Neural cell (in vitro differentiated cells): ENCODE data around the gene ZNF608.

Source experiments
- EP300 ChIP-seq: fragments of 450-650 bp; conservative IDR thresholded peaks from 2 replicates; pipeline ENCODE4 v1.6.1; 2014; ENCODE audit warnings: antibody characterized with exemption, mild to moderate bottlenecking, moderate library complexity; ENCODE audit not compliant: poor library complexity, severe bottlenecking
- RAD21 ChIP-seq: fragments of 450-650 bp; conservative IDR thresholded peaks from 2 replicates; pipeline ENCODE4 v1.6.1; 2014; ENCODE audit warnings: antibody characterized with exemption, mild to moderate bottlenecking, moderate library complexity
- TF ChIP-seq, protein P1 (sequence below): IDR thresholded peaks from 2 replicates; pipeline ENCODE4 v1.6.1; 2012; ENCODE audit warnings: borderline replicate concordance

DNA sequence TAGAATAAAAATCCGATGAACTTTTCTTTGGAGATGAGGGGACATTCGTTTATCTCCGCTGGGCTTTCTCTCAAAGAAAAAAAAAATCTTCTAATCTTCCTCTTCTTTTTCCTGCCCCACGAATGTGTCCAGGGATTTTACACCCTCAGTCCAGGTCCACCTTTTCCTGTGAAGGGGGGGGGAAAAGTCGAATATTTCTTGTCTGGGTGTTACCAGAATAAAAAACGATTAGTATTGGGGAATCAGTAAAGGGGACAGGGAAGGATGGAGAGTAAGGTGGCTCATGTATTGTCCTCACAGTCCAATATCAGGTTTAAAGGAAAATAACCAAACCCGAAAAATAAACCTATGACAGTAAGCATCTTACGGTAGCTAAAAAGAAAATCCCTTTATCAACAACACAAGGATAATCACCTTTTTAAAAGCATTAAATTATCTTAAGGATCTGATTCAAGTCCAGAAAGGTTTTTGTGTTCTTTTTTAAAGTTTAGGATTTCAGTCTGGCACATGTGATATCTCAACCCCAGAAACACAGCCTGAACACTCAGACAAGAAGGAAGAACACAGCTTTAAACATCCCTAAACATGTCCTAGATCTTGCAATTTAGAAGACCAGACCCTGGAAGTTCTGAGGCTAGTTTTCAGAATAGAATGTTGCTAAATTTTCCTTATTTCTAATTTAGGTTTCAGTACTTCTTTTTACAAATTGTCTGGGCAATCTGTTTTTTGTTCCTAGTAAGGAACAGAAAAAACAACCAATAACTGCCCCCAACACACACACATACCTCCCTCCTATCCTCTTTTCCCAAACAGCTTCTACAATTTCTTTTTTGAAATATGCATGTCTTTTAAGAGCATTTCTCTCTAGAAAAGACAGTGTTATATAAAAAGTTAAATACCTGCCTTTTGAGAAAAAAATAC lies 1.2 kb downstream of the ZNF608 start:
- TF ChIP-seq, protein P1, sequence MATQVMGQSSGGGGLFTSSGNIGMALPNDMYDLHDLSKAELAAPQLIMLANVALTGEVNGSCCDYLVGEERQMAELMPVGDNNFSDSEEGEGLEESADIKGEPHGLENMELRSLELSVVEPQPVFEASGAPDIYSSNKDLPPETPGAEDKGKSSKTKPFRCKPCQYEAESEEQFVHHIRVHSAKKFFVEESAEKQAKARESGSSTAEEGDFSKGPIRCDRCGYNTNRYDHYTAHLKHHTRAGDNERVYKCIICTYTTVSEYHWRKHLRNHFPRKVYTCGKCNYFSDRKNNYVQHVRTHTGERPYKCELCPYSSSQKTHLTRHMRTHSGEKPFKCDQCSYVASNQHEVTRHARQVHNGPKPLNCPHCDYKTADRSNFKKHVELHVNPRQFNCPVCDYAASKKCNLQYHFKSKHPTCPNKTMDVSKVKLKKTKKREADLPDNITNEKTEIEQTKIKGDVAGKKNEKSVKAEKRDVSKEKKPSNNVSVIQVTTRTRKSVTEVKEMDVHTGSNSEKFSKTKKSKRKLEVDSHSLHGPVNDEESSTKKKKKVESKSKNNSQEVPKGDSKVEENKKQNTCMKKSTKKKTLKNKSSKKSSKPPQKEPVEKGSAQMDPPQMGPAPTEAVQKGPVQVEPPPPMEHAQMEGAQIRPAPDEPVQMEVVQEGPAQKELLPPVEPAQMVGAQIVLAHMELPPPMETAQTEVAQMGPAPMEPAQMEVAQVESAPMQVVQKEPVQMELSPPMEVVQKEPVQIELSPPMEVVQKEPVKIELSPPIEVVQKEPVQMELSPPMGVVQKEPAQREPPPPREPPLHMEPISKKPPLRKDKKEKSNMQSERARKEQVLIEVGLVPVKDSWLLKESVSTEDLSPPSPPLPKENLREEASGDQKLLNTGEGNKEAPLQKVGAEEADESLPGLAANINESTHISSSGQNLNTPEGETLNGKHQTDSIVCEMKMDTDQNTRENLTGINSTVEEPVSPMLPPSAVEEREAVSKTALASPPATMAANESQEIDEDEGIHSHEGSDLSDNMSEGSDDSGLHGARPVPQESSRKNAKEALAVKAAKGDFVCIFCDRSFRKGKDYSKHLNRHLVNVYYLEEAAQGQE = no peak
- no peak for TF ChIP-seq EP300
- no peak for TF ChIP-seq RAD21
